Activated B cell treated with CpG ODN at 0.5 μM for 24 hours (primary cell): Measurements from ENCODE around the gene NRG3. TPM values are rescaled to one million over a fixed set of nuclear protein-coding genes. Genes with fewer than 3 reads are reported as not detected.
"Not testable (repeated sequence)": the region's sequence is repeated elsewhere in the genome, so short reads cannot be mapped to it uniquely, and the experiment has no call there.

Experiments
- ATAC-seq: fragments of 200-7000 bp; cut with Tn5 transposase; one replicate; pipeline ENCODE4 v1.10.0; 2021; ENCODE audit warnings: low read depth, mild to moderate bottlenecking, moderate library complexity
- CTCF ChIA-PET: fragments of 350-600 bp; sonication (Branson Sonifier 250); formaldehyde crosslinking; loops from one replicate; lab custom pipeline; 2021; ENCODE audit warnings: antibody characterized with exemption; lab: Charles Lee
- POLR2A ChIA-PET: fragments of 350-600 bp; sonication (Branson Sonifier 250); formaldehyde crosslinking; loops from one replicate; lab custom pipeline; 2021; ENCODE audit warnings: antibody characterized with exemption; lab: Charles Lee
- DNase-seq: peaks from one replicate; pipeline ENCODE4 v3.0.0; 2022
- H3K27ac Mint-ChIP-seq: one replicate; pipeline ENCODE4 v1.8.0; 2020; ENCODE audit warnings: mixed read lengths
- H3K27me3 Mint-ChIP-seq: one replicate; pipeline ENCODE4 v1.8.0; 2021; ENCODE audit warnings: mixed read lengths
- H3K36me3 Mint-ChIP-seq: one replicate; pipeline ENCODE4 v1.8.0; 2021; ENCODE audit warnings: low read depth, mixed read lengths
- H3K4me1 Mint-ChIP-seq: one replicate; pipeline ENCODE4 v1.8.0; 2021; ENCODE audit warnings: mixed read lengths
- H3K4me3 Mint-ChIP-seq: one replicate; pipeline ENCODE4 v1.8.0; 2020; ENCODE audit warnings: mild to moderate bottlenecking, mixed read lengths
- H3K9me3 Mint-ChIP-seq: one replicate; pipeline ENCODE4 v1.8.0; 2020; ENCODE audit warnings: mixed read lengths
- intact Hi-C: fragments of 100-400 bp; cut with micrococcal nuclease; formaldehyde crosslinking; loops from one replicate; pipeline ENCODE4 v1.15.1; 2024
- total RNA-seq: library from RNA; stranded (reverse); gene quantifications from 2 replicates; pipeline ENCODE4 v1.2.3, GENCODE V29; 2022
- TF ChIP-seq, protein P1 (sequence below): fragments of 200-600 bp; IDR thresholded peaks from one replicate; pipeline ENCODE4 v1.8.0; 2022; ENCODE audit warnings: antibody characterized with exemption, mild to moderate bottlenecking

The NRG3 gene
- total RNA-seq, 1 donor from 2014 or later: not detected

DNA sequence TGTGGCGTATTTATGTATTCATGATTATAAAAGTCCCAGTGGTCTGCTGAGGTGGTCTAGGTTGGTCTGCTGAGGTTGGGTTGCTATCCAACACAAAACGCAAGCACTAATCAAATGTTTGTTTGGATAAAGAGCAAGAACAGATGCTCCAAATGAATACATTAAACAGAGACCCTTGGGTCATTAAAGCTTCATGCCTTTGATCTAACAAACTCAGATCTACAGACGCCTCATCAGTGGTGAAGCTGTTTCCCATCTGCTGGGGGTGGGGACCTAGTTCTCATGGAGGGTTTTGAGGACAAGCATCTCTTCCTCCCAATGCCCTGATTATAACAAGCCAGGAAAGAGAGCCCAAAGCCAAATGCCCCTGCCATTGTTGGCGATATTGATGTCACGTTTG, 786.7 kb downstream of the NRG3 start:
- Mint-ChIP-seq H3K36me3 (no peaks in the 10 kb centered on the region), H3K4me3 (no peak overlapping the region)

DNA sequence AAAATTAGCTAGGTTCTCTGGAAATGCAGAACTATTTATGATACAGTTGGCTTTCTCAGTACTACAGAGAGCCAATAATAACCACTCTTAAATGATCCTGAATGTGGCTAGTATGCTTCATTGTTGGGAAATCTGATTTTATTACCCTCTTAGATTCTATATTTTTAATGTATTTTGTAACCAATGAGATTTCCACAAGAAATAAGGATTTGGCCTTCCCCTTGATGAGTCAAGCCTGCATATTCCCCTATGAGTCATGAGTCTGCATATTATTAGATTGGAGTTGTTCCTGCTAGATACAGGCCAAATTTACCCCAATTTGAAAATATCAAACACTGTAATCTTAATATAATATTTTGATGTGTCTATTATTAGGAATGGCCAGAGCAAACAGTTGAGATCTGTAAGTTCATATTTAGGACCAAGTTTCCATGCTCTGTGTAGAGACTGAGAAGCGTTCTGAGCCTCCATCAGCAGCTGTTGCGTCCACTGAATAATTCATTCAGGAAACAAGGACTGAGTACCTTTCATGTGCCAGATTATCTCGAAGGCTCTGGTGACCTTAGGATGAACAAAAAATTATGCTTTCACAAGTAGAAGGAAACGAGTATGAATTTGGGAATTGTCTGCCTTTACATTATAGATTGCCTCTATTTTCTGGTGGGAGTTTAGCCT, 793.4 kb downstream of the NRG3 start:
- DNase-seq (no peak), ATAC-seq (no peak)
- Mint-ChIP-seq H3K36me3 (no peaks in the 10 kb centered on the region), H3K27ac (no peak overlapping the region), H3K9me3 (peaks cover 2% of the 10 kb centered on the region), H3K27me3 (no peaks in the 10 kb centered on the region), H3K4me1 (no peaks in the 10 kb centered on the region), H3K4me3 (no peak overlapping the region)
- ChIA-PET CTCF (no interaction called here), POLR2A (no interaction called here)
- intact Hi-C loops: no loop called here
- TF ChIP-seq, protein P1, sequence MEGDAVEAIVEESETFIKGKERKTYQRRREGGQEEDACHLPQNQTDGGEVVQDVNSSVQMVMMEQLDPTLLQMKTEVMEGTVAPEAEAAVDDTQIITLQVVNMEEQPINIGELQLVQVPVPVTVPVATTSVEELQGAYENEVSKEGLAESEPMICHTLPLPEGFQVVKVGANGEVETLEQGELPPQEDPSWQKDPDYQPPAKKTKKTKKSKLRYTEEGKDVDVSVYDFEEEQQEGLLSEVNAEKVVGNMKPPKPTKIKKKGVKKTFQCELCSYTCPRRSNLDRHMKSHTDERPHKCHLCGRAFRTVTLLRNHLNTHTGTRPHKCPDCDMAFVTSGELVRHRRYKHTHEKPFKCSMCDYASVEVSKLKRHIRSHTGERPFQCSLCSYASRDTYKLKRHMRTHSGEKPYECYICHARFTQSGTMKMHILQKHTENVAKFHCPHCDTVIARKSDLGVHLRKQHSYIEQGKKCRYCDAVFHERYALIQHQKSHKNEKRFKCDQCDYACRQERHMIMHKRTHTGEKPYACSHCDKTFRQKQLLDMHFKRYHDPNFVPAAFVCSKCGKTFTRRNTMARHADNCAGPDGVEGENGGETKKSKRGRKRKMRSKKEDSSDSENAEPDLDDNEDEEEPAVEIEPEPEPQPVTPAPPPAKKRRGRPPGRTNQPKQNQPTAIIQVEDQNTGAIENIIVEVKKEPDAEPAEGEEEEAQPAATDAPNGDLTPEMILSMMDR: no peak

More for the DNA sequence above, 786.7 kb downstream of the NRG3 start:
- no peaks in the 10 kb centered on the region for H3K27me3 Mint-ChIP-seq
- DNase-seq (no peak), ATAC-seq (no peak)
- POLR2A ChIA-PET: no interaction called here
- CTCF ChIA-PET: no interaction called here
- H3K4me1 Mint-ChIP-seq: no peaks in the 10 kb centered on the region
- TF ChIP-seq, protein P1: no peak
- intact Hi-C loops: no loop called here
- H3K27ac Mint-ChIP-seq: no peak overlapping the region
- H3K9me3 Mint-ChIP-seq: no peaks in the 10 kb centered on the region

DNA sequence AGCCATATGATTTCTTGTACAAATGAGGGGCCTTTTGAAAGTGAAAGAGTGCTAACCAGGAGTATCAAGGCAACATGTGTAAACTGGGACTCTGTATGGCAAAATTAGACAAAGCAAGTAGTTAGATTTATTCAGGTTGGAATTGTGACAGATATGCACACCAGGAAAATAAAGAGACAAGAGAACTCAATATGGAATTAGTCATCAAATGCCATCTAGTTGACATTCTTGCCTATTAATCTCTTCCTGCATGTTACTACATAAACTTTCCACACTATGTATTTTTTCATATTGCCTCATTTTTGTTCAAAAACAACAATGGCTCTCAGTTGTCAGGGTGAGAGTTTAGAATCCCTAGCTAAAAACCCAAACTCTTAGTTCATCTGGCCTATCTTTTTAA, 799.0 kb downstream of the NRG3 start:
- Mint-ChIP-seq H3K36me3 (no peaks in the 10 kb centered on the region), H3K4me1 (no peaks in the 10 kb centered on the region), H3K4me3 (no peak overlapping the region), H3K27me3 (no peaks in the 10 kb centered on the region), H3K27ac (no peak overlapping the region), H3K9me3 (peaks cover 11% of the 10 kb centered on the region)
- ChIA-PET POLR2A (no interaction called here), CTCF (no interaction called here)
- DNase-seq (no peak), ATAC-seq (no peak)
- TF ChIP-seq, protein P1: no peak
- intact Hi-C loops: no loop called here

DNA sequence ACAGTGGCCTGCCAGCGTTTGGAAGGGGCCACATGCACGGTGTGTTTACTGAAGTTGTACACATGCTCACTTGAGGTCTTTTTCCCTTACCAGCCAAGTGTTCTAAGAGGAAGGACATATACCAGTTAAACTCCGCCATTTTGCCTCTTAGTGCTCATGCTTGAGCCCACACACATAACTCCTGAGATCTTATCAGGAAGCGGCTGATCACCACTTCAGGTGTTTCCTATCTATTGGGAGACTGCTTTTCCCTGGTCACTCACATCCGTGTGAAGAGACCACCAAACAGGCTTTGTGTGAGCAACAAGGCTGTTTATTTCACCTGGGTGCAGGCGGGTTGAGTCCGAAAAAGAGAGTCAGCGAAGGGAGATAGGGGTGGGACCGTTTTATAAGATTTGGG, 802.9 kb downstream of the NRG3 start:
- DNase-seq: not testable (repeated sequence)

DNA sequence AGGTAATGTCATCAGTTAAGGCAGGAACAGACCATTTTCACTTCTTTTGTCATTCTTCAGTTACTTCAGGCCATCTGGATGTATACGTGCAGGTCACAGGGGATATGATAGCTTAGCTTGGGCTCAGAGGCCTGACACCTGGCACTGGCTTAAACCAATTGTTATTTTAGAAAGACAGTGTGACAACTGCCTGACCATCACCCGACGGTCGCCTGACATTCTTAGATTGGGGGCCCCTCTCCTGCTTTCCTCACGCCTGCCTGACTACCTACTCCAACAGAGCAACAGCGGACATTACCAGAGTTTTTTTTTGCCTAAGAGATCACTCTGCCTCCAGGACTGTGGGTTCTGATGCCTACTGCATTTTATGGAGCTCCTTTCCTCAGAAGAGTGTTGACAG, 803.5 kb downstream of the NRG3 start:
- H3K27ac Mint-ChIP-seq, H3K27me3 Mint-ChIP-seq, intact Hi-C loops, H3K9me3 Mint-ChIP-seq, ATAC-seq, H3K4me3 Mint-ChIP-seq, CTCF ChIA-PET, POLR2A ChIA-PET, H3K36me3 Mint-ChIP-seq, DNase-seq, H3K4me1 Mint-ChIP-seq: not testable (repeated sequence)

More for the DNA sequence above, 802.9 kb downstream of the NRG3 start:
- POLR2A ChIA-PET, intact Hi-C loops, H3K9me3 Mint-ChIP-seq, H3K4me3 Mint-ChIP-seq, H3K27me3 Mint-ChIP-seq, H3K27ac Mint-ChIP-seq, H3K4me1 Mint-ChIP-seq, ATAC-seq, H3K36me3 Mint-ChIP-seq, CTCF ChIA-PET: not testable (repeated sequence)

DNA sequence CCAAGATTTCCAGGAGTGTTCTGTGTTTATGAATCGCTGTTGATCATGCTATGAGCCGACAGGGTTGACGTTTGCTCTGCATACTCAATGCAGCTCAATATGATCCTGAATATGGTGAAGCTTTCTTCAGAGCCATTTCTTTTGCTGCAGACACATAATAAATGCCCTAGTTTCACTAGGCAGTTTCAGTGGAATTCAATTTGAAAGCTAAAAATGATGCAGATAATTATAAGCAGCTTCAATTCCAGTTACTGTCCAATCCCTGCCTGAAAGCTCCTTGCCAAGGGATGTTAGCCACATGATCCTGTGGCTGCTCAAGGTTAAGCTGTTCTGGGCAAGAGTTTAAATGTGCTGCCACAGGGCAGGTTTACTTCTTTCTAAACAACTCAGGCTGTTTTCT, 805.6 kb downstream of the NRG3 start:
- Mint-ChIP-seq H3K27me3 (no peaks in the 10 kb centered on the region), H3K4me1 (no peaks in the 10 kb centered on the region), H3K9me3 (peaks cover 7% of the 10 kb centered on the region), H3K4me3 (no peak overlapping the region), H3K27ac (no peak overlapping the region), H3K36me3 (no peaks in the 10 kb centered on the region)
- ChIA-PET CTCF (no interaction called here), POLR2A (no interaction called here)
- ATAC-seq (no peak), DNase-seq (no peak)
- intact Hi-C loops: no loop called here
- TF ChIP-seq, protein P1: no peak
